Lower lobe of right lung (tissue), 2 donors: ENCODE results near the gene GPR143. TPM values are rescaled to one million over a fixed set of nuclear protein-coding genes. Genes with fewer than 3 reads are reported as not detected.

Source experiments
- ATAC-seq, 2 donors: fragments of 200-7000 bp; cut with Tn5 transposase; one replicate each; pipeline ENCODE4 v1.9.1; 2020 to 2022; ENCODE audit warnings: mild to moderate bottlenecking in 2 of 2, moderate library complexity in 2 of 2
- DNase-seq: peaks from one replicate; pipeline ENCODE4 v3.0.0-alpha.2; 2020
- H3K27ac ChIP-seq: fragments of 200-600 bp; one replicate; pipeline ENCODE4 v1.8.0; 2022
- H3K27me3 ChIP-seq: fragments of 200-600 bp; one replicate; pipeline ENCODE4 v1.8.0; 2022; ENCODE audit warnings: low read depth
- H3K36me3 ChIP-seq: fragments of 200-600 bp; one replicate; pipeline ENCODE4 v1.8.0; 2022; ENCODE audit warnings: mild to moderate bottlenecking
- H3K4me1 ChIP-seq: fragments of 200-600 bp; one replicate; pipeline ENCODE4 v1.8.0; 2022
- H3K4me3 ChIP-seq: fragments of 200-600 bp; one replicate; pipeline ENCODE4 v1.8.0; 2022; ENCODE audit warnings: mild to moderate bottlenecking
- H3K9me3 ChIP-seq: fragments of 200-600 bp; one replicate; pipeline ENCODE4 v1.8.0; 2022
- intact Hi-C: fragments of 100-400 bp; cut with DNase I; formaldehyde crosslinking; loops from one replicate; pipeline ENCODE4 v1.11.0; 2022
- total RNA-seq: library from RNA; stranded (reverse); fragmentation: NEBNext Ultra II Directional; extraction: Animal tissue kit (Norgen Biotek cat#: 25700); gene quantifications from one replicate; pipeline ENCODE4 v1.2.1, GENCODE V29; 2021
- TF ChIP-seq, protein P1 (sequence below): fragments of 200-600 bp; IDR thresholded peaks from one replicate; pipeline ENCODE4 v1.8.0; 2022; ENCODE audit warnings: antibody characterized with exemption, mild to moderate bottlenecking
- donor health status: DM: no; HTN: yes; CAD: no; lungs with severe emphysema.

GPR143 gene
- total RNA-seq, 1 donor from 2014 or later, result 0.47 TPM

DNA sequence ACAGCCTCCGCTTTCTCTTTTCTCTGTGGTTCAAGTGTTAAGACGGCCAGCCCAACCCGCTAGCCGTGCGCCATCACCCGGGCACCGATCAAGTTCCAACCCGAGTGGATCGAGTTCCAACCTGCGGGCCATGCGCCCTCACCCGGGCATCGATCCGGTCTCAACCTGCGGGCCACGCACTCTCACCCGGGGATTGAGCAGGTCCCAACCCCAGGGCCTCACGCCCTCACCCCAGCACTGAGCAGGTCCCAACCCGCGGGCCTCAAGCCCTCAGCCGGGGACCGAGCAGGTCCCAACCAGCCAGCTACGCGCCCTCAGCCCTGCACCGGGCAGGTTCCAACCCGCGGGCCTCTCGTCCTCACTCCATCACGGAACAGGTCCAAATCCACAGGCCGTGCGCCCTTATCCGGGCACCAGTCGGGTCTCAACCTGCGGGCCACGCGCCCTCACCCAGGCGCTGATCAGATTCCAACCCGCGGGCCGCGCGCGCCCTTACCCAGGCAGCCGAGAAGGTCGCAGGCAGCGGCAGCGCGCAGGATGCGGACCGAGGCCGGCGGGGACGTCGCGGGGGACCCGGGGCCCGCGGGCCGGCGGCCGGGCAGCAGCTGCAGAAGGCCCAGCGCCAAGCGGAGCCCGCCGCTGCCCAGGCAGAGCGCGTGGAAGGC lies 443 bp downstream of the GPR143 start:
- no peaks in the 10 kb centered on the region for H3K36me3 ChIP-seq
- ATAC-seq (no peak), DNase-seq (no peak)
- no peaks in the 10 kb centered on the region for H3K27me3 ChIP-seq
- no peaks in the 10 kb centered on the region for H3K9me3 ChIP-seq
- H3K4me1 ChIP-seq, result no peaks in the 10 kb centered on the region
- TF ChIP-seq, protein P1, sequence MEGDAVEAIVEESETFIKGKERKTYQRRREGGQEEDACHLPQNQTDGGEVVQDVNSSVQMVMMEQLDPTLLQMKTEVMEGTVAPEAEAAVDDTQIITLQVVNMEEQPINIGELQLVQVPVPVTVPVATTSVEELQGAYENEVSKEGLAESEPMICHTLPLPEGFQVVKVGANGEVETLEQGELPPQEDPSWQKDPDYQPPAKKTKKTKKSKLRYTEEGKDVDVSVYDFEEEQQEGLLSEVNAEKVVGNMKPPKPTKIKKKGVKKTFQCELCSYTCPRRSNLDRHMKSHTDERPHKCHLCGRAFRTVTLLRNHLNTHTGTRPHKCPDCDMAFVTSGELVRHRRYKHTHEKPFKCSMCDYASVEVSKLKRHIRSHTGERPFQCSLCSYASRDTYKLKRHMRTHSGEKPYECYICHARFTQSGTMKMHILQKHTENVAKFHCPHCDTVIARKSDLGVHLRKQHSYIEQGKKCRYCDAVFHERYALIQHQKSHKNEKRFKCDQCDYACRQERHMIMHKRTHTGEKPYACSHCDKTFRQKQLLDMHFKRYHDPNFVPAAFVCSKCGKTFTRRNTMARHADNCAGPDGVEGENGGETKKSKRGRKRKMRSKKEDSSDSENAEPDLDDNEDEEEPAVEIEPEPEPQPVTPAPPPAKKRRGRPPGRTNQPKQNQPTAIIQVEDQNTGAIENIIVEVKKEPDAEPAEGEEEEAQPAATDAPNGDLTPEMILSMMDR, result no peak
- intact Hi-C loops, result no loop called here
- H3K4me3 ChIP-seq, result no peak overlapping the region
- no peak overlapping the region for H3K27ac ChIP-seq

DNA sequence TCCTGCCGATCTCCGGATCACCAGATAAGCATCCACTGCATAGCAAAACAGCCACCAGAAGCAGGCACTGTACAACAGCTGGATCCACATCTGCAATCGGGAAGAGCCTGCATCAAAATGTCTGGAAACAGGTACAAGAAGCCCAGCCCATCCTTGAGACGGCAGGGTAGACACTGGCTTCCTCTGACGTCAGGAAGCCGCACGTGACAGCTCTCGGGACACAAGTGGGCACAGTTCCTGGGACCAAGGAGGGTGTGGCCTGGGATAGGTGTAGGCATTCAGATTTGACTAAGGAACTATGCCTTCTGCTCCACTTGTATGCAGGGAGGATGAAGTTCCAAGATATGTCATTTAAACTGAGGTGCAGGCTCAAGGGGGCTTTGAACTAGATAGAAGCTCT lies 6.3 kb downstream of the GPR143 start:
- intact Hi-C loops, result no loop called here
- H3K4me3 ChIP-seq, result no peak overlapping the region
- TF ChIP-seq, protein P1, result no peak
- DNase-seq, result no peak
- H3K9me3 ChIP-seq, result no peaks in the 10 kb centered on the region
- no peaks in the 10 kb centered on the region for H3K27me3 ChIP-seq
- no peaks in the 10 kb centered on the region for H3K4me1 ChIP-seq
- no peak overlapping the region for H3K27ac ChIP-seq
- ATAC-seq, result no peak
- no peaks in the 10 kb centered on the region for H3K36me3 ChIP-seq

DNA sequence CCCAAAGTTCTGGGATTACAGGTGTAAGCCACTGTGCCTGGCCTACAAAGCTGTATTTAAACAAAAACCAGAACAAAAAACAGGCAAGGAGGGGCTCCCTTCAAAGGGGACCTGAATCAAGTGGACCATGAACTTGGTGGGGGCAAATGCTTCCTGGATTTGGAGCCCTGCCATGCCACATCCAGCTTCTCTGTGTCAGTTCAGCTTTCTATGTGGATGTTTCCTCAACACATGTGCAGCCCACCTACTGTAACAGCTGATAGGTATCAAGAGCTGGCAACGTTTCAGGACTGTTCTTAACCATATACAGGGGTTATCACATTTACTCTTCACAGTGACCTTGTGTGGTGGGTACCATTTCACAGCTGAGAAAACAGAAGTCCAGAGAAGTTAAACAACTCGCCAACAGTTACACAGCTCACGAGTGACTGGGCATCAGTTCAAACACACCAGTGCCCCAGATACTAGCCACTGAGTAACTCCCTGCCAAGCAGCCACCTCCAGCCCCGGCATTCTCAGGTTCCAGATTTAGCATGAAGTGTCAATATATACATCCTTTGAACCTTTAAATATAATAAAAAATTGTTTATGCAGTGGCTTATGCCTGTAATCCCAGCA lies 7.5 kb downstream of the GPR143 start:
- no peak overlapping the region for H3K27ac ChIP-seq
- no peaks in the 10 kb centered on the region for H3K4me1 ChIP-seq
- no peak overlapping the region for H3K4me3 ChIP-seq
- H3K27me3 ChIP-seq, result no peaks in the 10 kb centered on the region
- DNase-seq (no peak), ATAC-seq (no peak)
- no peaks in the 10 kb centered on the region for H3K9me3 ChIP-seq
- no peaks in the 10 kb centered on the region for H3K36me3 ChIP-seq
- intact Hi-C loops, result no loop called here
- TF ChIP-seq, protein P1, result no peak

- H3K9me3 ChIP-seq, result no peaks in the 10 kb centered on the region
- no peaks in the 10 kb centered on the region for H3K4me1 ChIP-seq
- no peaks in the 10 kb centered on the region for H3K36me3 ChIP-seq
- ATAC-seq (no peak), DNase-seq (no peak)
- H3K27me3 ChIP-seq, result no peaks in the 10 kb centered on the region
- no peak overlapping the region for H3K27ac ChIP-seq
- TF ChIP-seq, protein P1, result no peak
- intact Hi-C loops, result no loop called here
- no peak overlapping the region for H3K4me3 ChIP-seq
Observed at GRCh38 chrX:9757366-9757765, 8.3 kb downstream of the GPR143 start.

DNA sequence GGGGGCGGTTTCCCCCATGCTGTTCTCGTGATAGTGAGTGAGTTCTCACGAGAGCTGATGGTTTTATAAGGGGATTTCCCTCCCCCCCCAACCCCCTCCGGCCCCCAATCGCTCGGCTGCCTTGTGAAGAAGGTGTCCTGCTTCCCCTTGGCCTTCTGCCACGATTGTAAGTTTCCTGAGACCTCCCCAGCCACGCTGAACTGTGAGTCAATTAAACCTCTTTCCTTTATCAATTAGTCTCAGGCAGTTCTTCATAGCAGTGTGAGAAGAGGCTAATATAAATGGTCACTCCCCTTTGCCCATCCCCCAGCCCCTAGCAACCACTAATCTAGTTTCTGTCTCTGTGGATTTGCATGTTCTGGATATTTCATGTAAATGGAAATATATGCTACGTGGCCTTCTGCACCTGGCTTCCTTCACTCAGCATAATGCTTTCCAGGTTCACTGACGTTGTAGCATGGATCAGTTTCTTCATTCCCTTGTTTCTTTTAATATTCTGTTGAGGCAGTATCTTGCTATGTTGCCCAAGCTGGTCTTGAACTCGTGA lies 16.4 kb downstream of the GPR143 start:
- no peaks in the 10 kb centered on the region for H3K4me1 ChIP-seq
- H3K27me3 ChIP-seq, result no peaks in the 10 kb centered on the region
- H3K9me3 ChIP-seq, result no peaks in the 10 kb centered on the region
- intact Hi-C loops, result no loop called here
- no peak for DNase-seq
- H3K27ac ChIP-seq, result no peak overlapping the region
- H3K4me3 ChIP-seq, result no peak overlapping the region
- no peak for ATAC-seq
- TF ChIP-seq, protein P1, result no peak
- H3K36me3 ChIP-seq, result no peaks in the 10 kb centered on the region
